ENCODE measurements around the gene PNMT. TPM values are rescaled to one million over a fixed set of nuclear protein-coding genes. Genes with fewer than 3 reads are reported as not detected.

Gene PNMT
- total and polyA plus RNA-seq, 2 of the 13 experiments (the other 11 are each of a cell fraction or from before 2014, with no cell fraction given), result 0.25 TPM; not detected in 1

GRCh38 chr17:39674179-39674578 is 5.9 kb downstream of the PNMT start (continued):
- TF ChIP-seq, protein P1, sequence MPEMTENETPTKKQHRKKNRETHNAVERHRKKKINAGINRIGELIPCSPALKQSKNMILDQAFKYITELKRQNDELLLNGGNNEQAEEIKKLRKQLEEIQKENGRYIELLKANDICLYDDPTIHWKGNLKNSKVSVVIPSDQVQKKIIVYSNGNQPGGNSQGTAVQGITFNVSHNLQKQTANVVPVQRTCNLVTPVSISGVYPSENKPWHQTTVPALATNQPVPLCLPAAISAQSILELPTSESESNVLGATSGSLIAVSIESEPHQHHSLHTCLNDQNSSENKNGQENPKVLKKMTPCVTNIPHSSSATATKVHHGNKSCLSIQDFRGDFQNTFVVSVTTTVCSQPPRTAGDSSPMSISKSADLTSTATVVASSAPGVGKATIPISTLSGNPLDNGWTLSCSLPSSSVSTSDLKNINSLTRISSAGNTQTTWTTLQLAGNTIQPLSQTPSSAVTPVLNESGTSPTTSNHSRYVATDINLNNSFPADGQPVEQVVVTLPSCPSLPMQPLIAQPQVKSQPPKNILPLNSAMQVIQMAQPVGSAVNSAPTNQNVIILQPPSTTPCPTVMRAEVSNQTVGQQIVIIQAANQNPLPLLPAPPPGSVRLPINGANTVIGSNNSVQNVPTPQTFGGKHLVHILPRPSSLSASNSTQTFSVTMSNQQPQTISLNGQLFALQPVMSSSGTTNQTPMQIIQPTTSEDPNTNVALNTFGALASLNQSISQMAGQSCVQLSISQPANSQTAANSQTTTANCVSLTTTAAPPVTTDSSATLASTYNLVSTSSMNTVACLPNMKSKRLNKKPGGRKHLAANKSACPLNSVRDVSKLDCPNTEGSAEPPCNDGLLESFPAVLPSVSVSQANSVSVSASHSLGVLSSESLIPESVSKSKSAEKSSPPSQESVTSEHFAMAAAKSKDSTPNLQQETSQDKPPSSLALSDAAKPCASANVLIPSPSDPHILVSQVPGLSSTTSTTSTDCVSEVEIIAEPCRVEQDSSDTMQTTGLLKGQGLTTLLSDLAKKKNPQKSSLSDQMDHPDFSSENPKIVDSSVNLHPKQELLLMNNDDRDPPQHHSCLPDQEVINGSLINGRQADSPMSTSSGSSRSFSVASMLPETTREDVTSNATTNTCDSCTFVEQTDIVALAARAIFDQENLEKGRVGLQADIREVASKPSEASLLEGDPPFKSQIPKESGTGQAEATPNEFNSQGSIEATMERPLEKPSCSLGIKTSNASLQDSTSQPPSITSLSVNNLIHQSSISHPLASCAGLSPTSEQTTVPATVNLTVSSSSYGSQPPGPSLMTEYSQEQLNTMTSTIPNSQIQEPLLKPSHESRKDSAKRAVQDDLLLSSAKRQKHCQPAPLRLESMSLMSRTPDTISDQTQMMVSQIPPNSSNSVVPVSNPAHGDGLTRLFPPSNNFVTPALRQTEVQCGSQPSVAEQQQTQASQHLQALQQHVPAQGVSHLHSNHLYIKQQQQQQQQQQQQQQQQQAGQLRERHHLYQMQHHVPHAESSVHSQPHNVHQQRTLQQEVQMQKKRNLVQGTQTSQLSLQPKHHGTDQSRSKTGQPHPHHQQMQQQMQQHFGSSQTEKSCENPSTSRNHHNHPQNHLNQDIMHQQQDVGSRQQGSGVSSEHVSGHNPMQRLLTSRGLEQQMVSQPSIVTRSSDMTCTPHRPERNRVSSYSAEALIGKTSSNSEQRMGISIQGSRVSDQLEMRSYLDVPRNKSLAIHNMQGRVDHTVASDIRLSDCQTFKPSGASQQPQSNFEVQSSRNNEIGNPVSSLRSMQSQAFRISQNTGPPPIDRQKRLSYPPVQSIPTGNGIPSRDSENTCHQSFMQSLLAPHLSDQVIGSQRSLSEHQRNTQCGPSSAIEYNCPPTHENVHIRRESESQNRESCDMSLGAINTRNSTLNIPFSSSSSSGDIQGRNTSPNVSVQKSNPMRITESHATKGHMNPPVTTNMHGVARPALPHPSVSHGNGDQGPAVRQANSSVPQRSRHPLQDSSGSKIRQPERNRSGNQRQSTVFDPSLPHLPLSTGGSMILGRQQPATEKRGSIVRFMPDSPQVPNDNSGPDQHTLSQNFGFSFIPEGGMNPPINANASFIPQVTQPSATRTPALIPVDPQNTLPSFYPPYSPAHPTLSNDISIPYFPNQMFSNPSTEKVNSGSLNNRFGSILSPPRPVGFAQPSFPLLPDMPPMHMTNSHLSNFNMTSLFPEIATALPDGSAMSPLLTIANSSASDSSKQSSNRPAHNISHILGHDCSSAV (CRISPR knock-in tag; IDR thresholded peaks at IDR 0.05; ENCODE audit: borderline replicate concordance), result no peak
- TF ChIP-seq ZNF646 (CRISPR knock-in tag; IDR thresholded peaks at IDR 0.05), result 0 out of 2 replicates have a peak, but pooled peaks have one; percentile 39
- TF ChIP-seq ZNF24 (IDR thresholded peaks at IDR 0.05), result no peak
- peak; percentile 9; the same call in 1 of the 2 replicates for TF ChIP-seq ZNF543 (CRISPR knock-in tag; IDR thresholded peaks at IDR 0.05)
- 0 out of 2 replicates have a peak, but pooled peaks have one; percentile 2 for TF ChIP-seq ZNF788 (CRISPR knock-in tag; IDR thresholded peaks at IDR 0.05; ENCODE audit: borderline replicate concordance)
- no peak for TF ChIP-seq NAIF1 (CRISPR knock-in tag; IDR thresholded peaks at IDR 0.05; ENCODE audit: borderline replicate concordance)
- TF ChIP-seq KMT2B (CRISPR knock-in tag; IDR thresholded peaks at IDR 0.05), result no peak
- no peak for TF ChIP-seq HIC2 (CRISPR knock-in tag; IDR thresholded peaks at IDR 0.05; ENCODE audit: low read depth)
- 0 out of 2 replicates have a peak, but pooled peaks have one; percentile 19 for TF ChIP-seq CAMTA2 (CRISPR knock-in tag; IDR thresholded peaks at IDR 0.05; ENCODE audit: borderline replicate concordance)
- TF ChIP-seq EED (CRISPR knock-in tag; IDR thresholded peaks at IDR 0.05), result 0 out of 2 replicates have a peak, but pooled peaks have one; percentile 28
